SU-DHL-6 (cell line): ENCODE data around the gene SRGAP3.

Experiments used
- H2AFZ ChIP-seq: fragments of 200-600 bp; sonication (generic); 2 replicates; pipeline ENCODE4 v1.6.1; 2014; ENCODE audit warnings: low read depth, mild to moderate bottlenecking, moderate library complexity, mixed read lengths, antibody characterized with exemption, low read length; ENCODE audit not compliant: severe bottlenecking
- H3F3A ChIP-seq: fragments of 200-600 bp; shearing (Covaris generic); 2 replicates; pipeline ENCODE4 v1.6.0; 2016; ENCODE audit warnings: antibody characterized with exemption, mild to moderate bottlenecking; ENCODE audit not compliant: insufficient read depth
- H3K27ac ChIP-seq: fragments of 200-600 bp; sonication (generic); 2 replicates; pipeline ENCODE4 v1.5.1; 2016; ENCODE audit warnings: low read depth, mild to moderate bottlenecking, low read length, moderate library complexity, mixed read lengths
- H3K27me3 ChIP-seq: fragments of 200-600 bp; sonication (generic), shearing (Covaris generic); 2 replicates; pipeline ENCODE4 v1.6.0; 2014; ENCODE audit warnings: mild to moderate bottlenecking, low read length
- H3K36me3 ChIP-seq: fragments of 200-600 bp; sonication (generic); 2 replicates; pipeline ENCODE4 v1.6.1; 2014; ENCODE audit warnings: mild to moderate bottlenecking, low read length, mixed read lengths
- H3K4me2 ChIP-seq: fragments of 300-600, 200-600 bp; shearing (Covaris generic), sonication (generic); 2 replicates; pipeline ENCODE4 v1.6.0; 2014; ENCODE audit warnings: low read length, low read depth, mild to moderate bottlenecking; ENCODE audit not compliant: poor library complexity, severe bottlenecking
- H3K4me3 ChIP-seq: fragments of 200-600 bp; sonication (generic); 2 replicates; pipeline ENCODE4 v1.5.1; 2014; ENCODE audit warnings: antibody characterized with exemption, low read length, mild to moderate bottlenecking, mixed read lengths; ENCODE audit not compliant: insufficient read depth, poor library complexity, severe bottlenecking
- H3K79me2 ChIP-seq: fragments of 200-600 bp; sonication (generic); 2 replicates; pipeline ENCODE4 v1.6.1; 2014; ENCODE audit warnings: mild to moderate bottlenecking, low read length, moderate library complexity; ENCODE audit not compliant: insufficient read depth
- H3K9ac ChIP-seq: fragments of 200-600 bp; sonication (generic); 2 replicates; pipeline ENCODE4 v1.7.0; 2014; ENCODE audit warnings: mild to moderate bottlenecking, low read length
- H3K9me2 ChIP-seq: fragments of 200-600 bp; sonication (generic); replicated peaks from 2 replicates; pipeline ENCODE4 v1.6.1; 2014; ENCODE audit warnings: low read length; ENCODE audit not compliant: insufficient read depth
- H3K9me3 ChIP-seq: fragments of 200-600 bp; sonication (generic); 2 replicates; pipeline ENCODE4 v1.6.1; 2014; ENCODE audit warnings: low read length, mixed read lengths; ENCODE audit not compliant: insufficient read depth
- H4K20me1 ChIP-seq: fragments of 200-600 bp; sonication (generic); 2 replicates; pipeline ENCODE4 v1.6.1; 2014; ENCODE audit warnings: low read depth, mild to moderate bottlenecking, antibody characterized with exemption, low read length, moderate library complexity, mixed read lengths
- CTCF ChIP-seq: fragments of 200-600 bp; sonication (generic); IDR thresholded peaks from one replicate; pipeline ENCODE4 v1.5.1; 2017; ENCODE audit warnings: antibody characterized with exemption, mild to moderate bottlenecking, low read length, moderate library complexity; ENCODE audit not compliant: insufficient read depth, poor library complexity, severe bottlenecking
- EZH2phosphoT487 ChIP-seq: fragments of 200-600 bp; sonication (generic), shearing (Covaris generic); conservative IDR thresholded peaks from 2 replicates; pipeline ENCODE4 v1.6.1; 2018; ENCODE audit warnings: mild to moderate bottlenecking, antibody characterized with exemption, low read length, moderate library complexity, mixed read lengths

The SRGAP3 gene

GRCh38 chr3:9161811-9162210, 87.6 kb downstream of the SRGAP3 start:
- Histone ChIP-seq H3K9me2 (no peaks in the 10 kb centered on the region), H3K36me3 (no peaks in the 10 kb centered on the region), H3K9me3 (no peaks in the 10 kb centered on the region), H4K20me1 (no peaks in the 10 kb centered on the region), H3K79me2 (no peaks in the 10 kb centered on the region), H3K27me3 (no peaks in the 10 kb centered on the region), H3K4me3 (no peak overlapping the region), H2AFZ (no peak overlapping the region), H3K9ac (no peak overlapping the region), H3K4me2 (no peak overlapping the region), H3F3A (no peaks in the 10 kb centered on the region), H3K27ac (no peak overlapping the region)
- TF ChIP-seq CTCF = no peak
- TF ChIP-seq EZH2phosphoT487 = no peak

GRCh38 chr3:9161298-9161697, 88.1 kb downstream of the SRGAP3 start:
- Histone ChIP-seq H3F3A (no peaks in the 10 kb centered on the region), H3K27me3 (no peaks in the 10 kb centered on the region), H3K9ac (no peak overlapping the region), H3K9me2 (no peaks in the 10 kb centered on the region), H3K4me2 (no peak overlapping the region), H3K27ac (no peak overlapping the region), H4K20me1 (no peaks in the 10 kb centered on the region), H3K79me2 (no peaks in the 10 kb centered on the region), H3K36me3 (no peaks in the 10 kb centered on the region), H3K4me3 (no peak overlapping the region), H2AFZ (no peak overlapping the region), H3K9me3 (no peaks in the 10 kb centered on the region)
- TF ChIP-seq EZH2phosphoT487 (no peak), CTCF (no peak)

GRCh38 chr3:9158865-9159630, 90.4 kb downstream of the SRGAP3 start:
- no peaks in the 10 kb centered on the region for H3F3A ChIP-seq
- no peaks in the 10 kb centered on the region for H3K79me2 ChIP-seq
- H3K27me3 ChIP-seq = no peaks in the 10 kb centered on the region
- no peak overlapping the region for H3K4me3 ChIP-seq
- no peak overlapping the region for H3K27ac ChIP-seq
- TF ChIP-seq CTCF (no peak), EZH2phosphoT487 (no peak)
- no peaks in the 10 kb centered on the region for H3K9me3 ChIP-seq
- H3K4me2 ChIP-seq = no peak overlapping the region
- no peak overlapping the region for H3K9ac ChIP-seq
- H3K36me3 ChIP-seq = no peaks in the 10 kb centered on the region
- H3K9me2 ChIP-seq = no peaks in the 10 kb centered on the region
- no peak overlapping the region for H2AFZ ChIP-seq
- no peaks in the 10 kb centered on the region for H4K20me1 ChIP-seq
